Endothelial cell of umbilical vein (primary cell): ENCODE measurements around the gene TRANK1. TPM values are rescaled to one million over a fixed set of nuclear protein-coding genes. Genes with fewer than 3 reads are reported as not detected.

Source experiments
- BruUV-seq: library from RNA; stranded (reverse); fragments of 400-500 nt; replicated peaks from 2 replicates; lab custom pipeline; 2021; lab: Mats Ljungman, UMichigan
- CTCF ChIA-PET: fragments of 300-600, 350-600 bp; sonication (Branson Sonifier 250); formaldehyde crosslinking; loops from one replicate; lab custom pipeline; 2021; ENCODE audit warnings: antibody characterized with exemption, inconsistent platforms; lab: Charles Lee
- POLR2A ChIA-PET: fragments of 300-600, 350-600 bp; sonication (Branson Sonifier 250); formaldehyde crosslinking; loops from one replicate; lab custom pipeline; 2021; ENCODE audit warnings: antibody characterized with exemption, inconsistent platforms; lab: Charles Lee
- DNase-seq: peaks from one replicate; pipeline ENCODE4 v3.0.0-alpha.2; 2011; ENCODE audit warnings: low read depth, low spot score
- FAIRE-seq: peaks from 2 replicates; lab custom pipeline; 2011; peaks lifted over from hg19 to GRCh38; lab: Jason Lieb, UNC
- H2AFZ ChIP-seq: 2 replicates; pipeline ENCODE4 v1.6.0; 2012; ENCODE audit warnings: low read depth, low read length, control low read depth, inconsistent platforms
- H3K27ac ChIP-seq: 2 replicates; pipeline ENCODE4 v1.5.1; 2011; ENCODE audit warnings: low read depth, mild to moderate bottlenecking, control low read depth, low read length, moderate library complexity; ENCODE audit not compliant: insufficient read depth
- H3K27me3 ChIP-seq, 2 experiments: 2 replicates each; pipeline versions ENCODE4 v1.6.0 to v1.6.1; 2011; ENCODE audit warnings: low read length in 2 of 2, mixed read lengths in 1 of 2; ENCODE audit not compliant: control insufficient read depth in 2 of 2, insufficient read depth in 2 of 2
- H3K36me3 ChIP-seq, 2 experiments: 2 replicates in 1 of 2; 3 replicates in 1 of 2; pipeline ENCODE4 v1.5.1; 2011; ENCODE audit warnings: low read length in 2 of 2, mild to moderate bottlenecking in 1 of 2, moderate library complexity in 1 of 2; ENCODE audit not compliant: control insufficient read depth in 2 of 2, insufficient read depth in 2 of 2; ENCODE audit errors: extremely low read depth in 1 of 2
- H3K4me1 ChIP-seq: 3 replicates; pipeline ENCODE4 v1.5.1; 2011; ENCODE audit warnings: mild to moderate bottlenecking, low read length; ENCODE audit not compliant: control insufficient read depth, insufficient read depth; ENCODE audit errors: extremely low read depth
- H3K4me2 ChIP-seq: 2 replicates; pipeline ENCODE4 v1.6.1; 2011; ENCODE audit warnings: low read length, control low read depth, mixed read lengths; ENCODE audit not compliant: insufficient read depth
- H3K4me3 ChIP-seq, 3 experiments: fragments of 200-600 bp in 1 of 3; sonication (generic), shearing (Covaris generic) in 1 of 3; replicated peaks in 1 of 3; 2 replicates each; pipeline ENCODE4 v1.5.1; 2011 to 2016; ENCODE audit warnings: control low read depth in 3 of 3, low read length in 3 of 3, mild to moderate bottlenecking in 2 of 3, inconsistent platforms in 1 of 3, low read depth in 1 of 3, moderate library complexity in 1 of 3; ENCODE audit not compliant: insufficient read depth in 1 of 3
- H3K79me2 ChIP-seq: 2 replicates; pipeline ENCODE4 v1.6.0; 2012; ENCODE audit warnings: low read length, inconsistent platforms; ENCODE audit not compliant: control insufficient read depth, insufficient read depth
- H3K9ac ChIP-seq: replicated peaks from 2 replicates; pipeline ENCODE3; 2011; ENCODE audit warnings: low read length, control low read depth; ENCODE audit not compliant: insufficient read depth; ENCODE audit errors: extremely low read depth
- H3K9me1 ChIP-seq: replicated peaks from 3 replicates; pipeline ENCODE4 v1.6.0; 2011; ENCODE audit warnings: mild to moderate bottlenecking, low read length; ENCODE audit not compliant: control insufficient read depth, insufficient read depth; ENCODE audit errors: extremely low read depth
- H3K9me3 ChIP-seq: replicated peaks from 2 replicates; pipeline ENCODE4 v1.5.1; 2012; ENCODE audit warnings: low read length, inconsistent platforms; ENCODE audit not compliant: control insufficient read depth, insufficient read depth
- H4K20me1 ChIP-seq: replicated peaks from 2 replicates; pipeline ENCODE3; 2011; ENCODE audit warnings: mild to moderate bottlenecking, low read length; ENCODE audit not compliant: control insufficient read depth, insufficient read depth; ENCODE audit errors: extremely low read depth
- CTCF ChIP-seq, 2 donors: IDR thresholded peaks; 1 replicate in 1 of 2; 2 replicates in 1 of 2; pipeline ENCODE4 v1.5.1; 2011; ENCODE audit warnings: low read length in 2 of 2, mild to moderate bottlenecking in 2 of 2, moderate library complexity in 2 of 2, control low read depth in 1 of 2, inconsistent platforms in 1 of 2, low read depth in 1 of 2; ENCODE audit not compliant: insufficient read depth in 1 of 2; ENCODE audit errors: extremely low read depth in 1 of 2
- EZH2 ChIP-seq: IDR thresholded peaks from 2 replicates; pipeline ENCODE4 v1.6.1; 2012; ENCODE audit warnings: borderline replicate concordance, low read depth, mild to moderate bottlenecking, moderate library complexity, low read length, inconsistent platforms; ENCODE audit not compliant: severe bottlenecking
- FOS ChIP-seq: IDR thresholded peaks from 2 replicates; pipeline ENCODE4 v1.6.1; 2011; ENCODE audit warnings: mild to moderate bottlenecking, low read length, moderate library complexity, borderline replicate concordance; ENCODE audit not compliant: insufficient read depth
- JUN ChIP-seq: IDR thresholded peaks from 2 replicates; pipeline ENCODE4 v1.6.1; 2011; ENCODE audit warnings: borderline replicate concordance, low read depth; ENCODE audit not compliant: insufficient read length, insufficient read depth
- MYC ChIP-seq: IDR thresholded peaks from one replicate; pipeline ENCODE4 v1.6.1; 2011; ENCODE audit warnings: mild to moderate bottlenecking, low read depth, low read length
- POLR2AphosphoS5 ChIP-seq: IDR thresholded peaks from 2 replicates; pipeline ENCODE4 v1.6.1; 2012; ENCODE audit warnings: low read depth, mild to moderate bottlenecking, control low read depth, low read length, moderate library complexity; ENCODE audit not compliant: insufficient read depth
- dilution Hi-C: fragments of 300-500 bp; cut with MboI; formaldehyde crosslinking; loops from one replicate; pipeline ENCODE4 v1.15.0; 2019; ENCODE audit warnings: low sequenced_read_pairs; ENCODE audit not compliant: extremely low pct_ligation_motif_present
- intact Hi-C: fragments of 100-400 bp; cut with micrococcal nuclease; formaldehyde crosslinking; loops from one replicate; pipeline ENCODE4 v1.10.0; 2022
- polyA plus RNA-seq, 4 experiments: library from polyadenylated mRNA; depleted of rRNA in 3 of 4; stranded (reverse) in 3 of 4; unstranded in 1 of 4; fragments of >200 nt; gene quantifications; 2 replicates each; pipeline versions ENCODE4 v1.2.1 to v1.2.3, GENCODE V29; 2011 to 2012; ENCODE audit warnings: missing spikeins in 1 of 4
- total RNA-seq: library from RNA; stranded (reverse); gene quantifications from 2 replicates; pipeline ENCODE4 v1.2.3, GENCODE V29; 2021

The TRANK1 gene
- total and polyA plus RNA-seq, 2 donors (not counting 3 experiments of a cell fraction or from before 2014, with no cell fraction given): 4.6 to 14.4 TPM

- H3K4me3 ChIP-seq: no peak overlapping the region
- BruUV-seq: no TSS peak
- H3K9me3 ChIP-seq: no peaks in the 10 kb centered on the region
- no peak overlapping the region for H3K4me2 ChIP-seq
- FAIRE-seq (no peak), DNase-seq (no peak)
- POLR2A ChIA-PET: no interaction called here
- CTCF ChIA-PET: interaction anchor here (0.9 to 2.1 kb wide), 3 partner anchors 8 to 144 kb away, joined by 5 to 6 read pairs (median 5); no protein-coding TSS in a partner anchor
- H2AFZ ChIP-seq: no peak overlapping the region
- dilution Hi-C loops: no loop called here
- no peaks in the 10 kb centered on the region for H4K20me1 ChIP-seq
- no peaks in the 10 kb centered on the region for H3K27me3 ChIP-seq
- no peaks in the 10 kb centered on the region for H3K36me3 ChIP-seq
- H3K79me2 ChIP-seq: no peaks in the 10 kb centered on the region
- H3K4me1 ChIP-seq: no peaks in the 10 kb centered on the region
- no peak for TF ChIP-seq JUN
- no peak for TF ChIP-seq FOS
- TF ChIP-seq CTCF (IDR thresholded peaks at IDR 0.05; ENCODE audit: extremely low read depth in 1 of 2, insufficient read depth in 1 of 2, low read depth in 1 of 2, low read length in 2 of 2): peak in 1 of 2 donors; percentile 13
- TF ChIP-seq MYC: no peak
- TF ChIP-seq POLR2AphosphoS5: no peak
- TF ChIP-seq EZH2: no peak
- no peak overlapping the region for H3K27ac ChIP-seq
- H3K9me1 ChIP-seq: no peaks in the 10 kb centered on the region
- intact Hi-C loops: no loop called here
- H3K9ac ChIP-seq: no peak overlapping the region
Measured at GRCh38 chr3:36814776-36815175, 130.1 kb downstream of the TRANK1 start.
